Lung (tissue), 12 donors: Measurements from ENCODE around the gene CCL22. TPM values are rescaled to one million over a fixed set of nuclear protein-coding genes. Genes with fewer than 3 reads are reported as not detected.
"Not testable (repeated sequence)": the region's sequence is repeated elsewhere in the genome, so short reads cannot be mapped to it uniquely, and the experiment has no call there.

ENCODE experiments used
- ATAC-seq: fragments of 200-7000 bp; cut with Tn5 transposase; one replicate; pipeline ENCODE4 v1.9.1; 2020; ENCODE audit warnings: moderate number of reproducible peaks; ENCODE audit not compliant: insufficient read depth, low FRiP score
- DNase-seq, 3 donors: peaks; one replicate each; pipeline ENCODE4 v3.0.0-alpha.2; 2013 to 2017
- H3K27ac ChIP-seq, 2 donors: one replicate each; pipeline ENCODE4 v1.5.1; 2013; ENCODE audit warnings: mild to moderate bottlenecking in 2 of 2, moderate library complexity in 2 of 2, control low read depth in 1 of 2, inconsistent platforms in 1 of 2, low read depth in 1 of 2, low read length in 1 of 2
- H3K27me3 ChIP-seq, 3 donors: one replicate each; pipeline ENCODE4 v1.5.1; 2013; ENCODE audit warnings: low read length in 2 of 3; ENCODE audit not compliant: control insufficient read depth in 3 of 3, insufficient read depth in 3 of 3
- H3K36me3 ChIP-seq, 4 donors: one replicate each; pipeline ENCODE4 v1.5.1; 2013; ENCODE audit warnings: low read length in 4 of 4, mild to moderate bottlenecking in 1 of 4, moderate library complexity in 1 of 4; ENCODE audit not compliant: control insufficient read depth in 4 of 4, insufficient read depth in 4 of 4
- H3K4me1 ChIP-seq, 5 donors: one replicate each; pipeline ENCODE4 v1.5.1; 2013; ENCODE audit warnings: low read length in 5 of 5, mild to moderate bottlenecking in 2 of 5, moderate library complexity in 1 of 5; ENCODE audit not compliant: control insufficient read depth in 5 of 5, insufficient read depth in 5 of 5
- H3K4me3 ChIP-seq: one replicate; pipeline ENCODE4 v1.5.1; 2013; ENCODE audit warnings: mild to moderate bottlenecking, control low read depth, moderate library complexity
- H3K9ac ChIP-seq, 2 donors: one replicate each; pipeline ENCODE4 v1.5.1; 2013; ENCODE audit warnings: low read length in 2 of 2, control low read depth in 1 of 2; ENCODE audit not compliant: insufficient read depth in 1 of 2
- H3K9me3 ChIP-seq, 4 donors: one replicate each; pipeline ENCODE4 v1.5.1; 2013; ENCODE audit warnings: low read length in 3 of 4, mild to moderate bottlenecking in 1 of 4, moderate library complexity in 1 of 4; ENCODE audit not compliant: control insufficient read depth in 4 of 4, insufficient read depth in 3 of 4
- CTCF ChIP-seq: IDR thresholded peaks from 2 replicates; pipeline ENCODE4 v1.5.1; 2012; ENCODE audit warnings: mild to moderate bottlenecking; ENCODE audit errors: control extremely low read depth, extremely low read depth
- WGBS, 2 donors: extraction: QIAGEN DNeasy Blood & Tissue Kit; methylation state at CpG; one replicate each; pipeline ENCODE4 v1.1.7; 2013; 5-methylcytosine and 5-hydroxymethylcytosine counted together
- polyA plus RNA-seq, 2 donors: library from polyadenylated mRNA; stranded (reverse); fragments of 200-250 nt; gene quantifications; one replicate each; pipeline ENCODE4 v1.2.1, GENCODE V29; 2013
- total RNA-seq, 2 donors: library from RNA; depleted of rRNA in 1 of 2; stranded (reverse); fragments of >200 nt in 1 of 2; gene quantifications; one replicate each; pipeline ENCODE4 v1.2.1, GENCODE V29; 2014 to 2021
- donor health status: control.
- donor health status: control.
- donor health status: Bipolar disorder and iron deficiency.
- donor health status: healthy.
- donor health status: DM: yes; HTN: yes; CAD: no.

CCL22 gene
- total and polyA plus RNA-seq, 4 donors = 0.43 to 3.1 (median 1.2) TPM

- 73 to 79% methylated on average over 7 of the region's 7 CpGs for WGBS, 2 donors
These were observed 15.4 kb upstream of the CCL22 start for GRCh38 chr16:57343221-57343620.

GRCh38 chr16:57344094-57344493, 14.5 kb upstream of the CCL22 start:
- not testable (repeated sequence) for ATAC-seq, DNase-seq, H3K4me1 ChIP-seq, H3K27me3 ChIP-seq, H3K9ac ChIP-seq, H3K9me3 ChIP-seq, H3K36me3 ChIP-seq, H3K4me3 ChIP-seq, H3K27ac ChIP-seq
- WGBS, 2 donors = 96 to 99% methylated on average over 5 of the region's 5 CpGs

More at GRCh38 chr16:57343221-57343620, 15.4 kb upstream of the CCL22 start:
- Histone ChIP-seq H3K4me1 (peaks cover 0 to 3% (median 0%) of the 10 kb centered on the region in 5 donors), H3K27ac (no peak overlapping the region), H3K4me3 (no peak overlapping the region), H3K9ac (no peak overlapping the region), H3K27me3 (no peaks in the 10 kb centered on the region), H3K36me3 (no peaks in the 10 kb centered on the region), H3K9me3 (no peaks in the 10 kb centered on the region)
- no peak for DNase-seq
- TF ChIP-seq CTCF = no peak
- no peak for ATAC-seq

GRCh38 chr16:57345021-57345420, 13.6 kb upstream of the CCL22 start:
- H3K36me3 ChIP-seq = no peaks in the 10 kb centered on the region
- no peak overlapping the region for H3K27ac ChIP-seq
- H3K9me3 ChIP-seq = no peaks in the 10 kb centered on the region
- peaks cover 0 to 2% (median 0%) of the 10 kb centered on the region in 3 donors for H3K27me3 ChIP-seq
- H3K4me3 ChIP-seq = no peak overlapping the region
- peaks cover 0 to 3% (median 0%) of the 10 kb centered on the region in 5 donors for H3K4me1 ChIP-seq
- TF ChIP-seq CTCF = no peak
- DNase-seq (no peak), ATAC-seq (no peak)
- H3K9ac ChIP-seq = no peak overlapping the region
- 46 to 70% methylated on average over 2 of the region's 2 CpGs for WGBS, 2 donors

- 54 to 67% methylated on average over 3 of the region's 3 CpGs for WGBS, 2 donors
- Histone ChIP-seq H3K9ac (no peak overlapping the region), H3K4me3 (no peak overlapping the region), H3K9me3 (no peaks in the 10 kb centered on the region), H3K27me3 (peaks cover 0 to 2% (median 0%) of the 10 kb centered on the region in 3 donors), H3K4me1 (peaks cover 0 to 3% (median 0%) of the 10 kb centered on the region in 5 donors), H3K27ac (no peak overlapping the region), H3K36me3 (no peaks in the 10 kb centered on the region)
- no peak for DNase-seq
- no peak for ATAC-seq
- no peak for TF ChIP-seq CTCF
These were observed 12.8 kb upstream of the CCL22 start for GRCh38 chr16:57345666-57346204.
